ES-I3 (cell line): ENCODE results near the gene ADAM8.
"Not testable (repeated sequence)": the region's sequence is repeated elsewhere in the genome, so short reads cannot be mapped to it uniquely, and the experiment has no call there.

Source experiments
- H3K36me3 ChIP-seq: 2 replicates; pipeline ENCODE4 v1.6.1; 2013; ENCODE audit warnings: mild to moderate bottlenecking, low read length, control low read depth, moderate library complexity; ENCODE audit not compliant: insufficient read depth
- H3K4me1 ChIP-seq: 2 replicates; pipeline ENCODE4 v1.6.1; 2013; ENCODE audit warnings: mild to moderate bottlenecking, control low read depth, low read length; ENCODE audit not compliant: insufficient read depth
- H3K9ac ChIP-seq: 2 replicates; pipeline ENCODE4 v1.6.1; 2013; ENCODE audit warnings: low read depth, mild to moderate bottlenecking, low read length, moderate library complexity
- H3K9me3 ChIP-seq: 2 replicates; pipeline ENCODE4 v1.6.1; 2013; ENCODE audit warnings: mild to moderate bottlenecking, low read length, moderate library complexity; ENCODE audit not compliant: control insufficient read depth, insufficient read depth

ADAM8 gene

DNA sequence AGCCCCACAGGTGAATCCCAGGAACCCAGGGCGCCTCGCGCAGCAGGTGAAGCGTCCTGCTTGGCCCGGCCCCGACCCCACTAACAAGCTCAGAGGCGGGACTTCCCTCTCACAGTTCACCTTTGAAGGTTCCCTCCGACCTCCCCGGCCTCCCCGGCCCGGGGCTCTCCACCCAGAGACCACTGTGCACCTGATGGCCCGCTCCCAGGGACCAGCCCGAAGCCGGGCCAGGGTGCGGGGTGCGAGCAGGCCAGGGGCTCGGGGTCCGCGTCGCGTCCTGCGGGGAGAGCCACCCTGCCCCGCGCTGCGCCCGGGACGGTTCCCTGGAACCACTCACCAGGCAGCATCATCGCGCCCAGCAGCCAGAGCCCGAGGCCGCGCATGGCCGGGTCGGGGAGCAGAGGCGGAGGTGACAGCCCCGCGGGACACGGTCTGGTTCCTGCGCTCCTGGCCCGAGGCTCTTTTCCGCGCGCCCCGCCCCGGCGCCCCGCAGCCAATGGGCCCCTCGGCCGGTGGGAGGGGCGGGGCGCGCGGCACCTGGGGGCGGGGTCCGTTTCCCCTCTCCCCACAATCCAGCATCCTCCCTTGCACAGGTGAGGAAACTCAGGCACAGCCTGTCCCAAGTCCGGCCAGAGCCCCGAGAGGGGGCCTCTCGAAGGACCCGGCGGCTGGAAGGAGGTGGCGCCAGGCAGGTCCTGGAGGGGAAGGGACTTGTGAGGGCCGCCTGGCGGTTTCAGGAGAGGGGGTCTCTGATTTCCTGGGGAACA, at the start of gene ADAM8:
Gene ADAM8, minus strand, starts transcription at position 434 of the 767 bp plus-strand sequence. Its CDS starts 51 bp downstream, at position 383.
- Histone ChIP-seq H3K9ac (peak within 1 kb of the TSS; percentile 58; the same call in 1 of the 2 replicates), H3K36me3 (peaks cover 4% of the 10 kb centered on the region; the same call in 1 of the 2 replicates), H3K9me3 (no peaks in the 10 kb centered on the region), H3K4me1 (no peaks in the 10 kb centered on the region; the same call in 1 of the 2 replicates)

DNA sequence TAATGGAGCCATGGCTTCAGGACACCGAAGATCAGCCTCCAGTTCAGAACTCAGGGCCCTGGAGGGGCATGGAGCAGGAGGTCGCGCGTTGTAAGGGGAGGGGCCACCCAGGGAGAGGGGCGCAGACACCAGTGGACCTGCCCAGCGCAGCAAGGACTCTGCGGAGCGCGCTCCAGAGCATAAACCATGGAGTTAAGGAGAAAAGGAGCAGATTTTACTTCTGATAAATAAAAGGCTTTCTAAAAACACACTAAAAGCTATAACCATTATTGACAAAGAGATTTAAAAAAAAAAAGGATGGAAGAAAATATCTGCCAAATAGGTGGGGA, 49.5 kb upstream of the ADAM8 start:
- Histone ChIP-seq H3K9ac (peak overlapping the region; percentile 72), H3K4me1 (peaks cover 3% of the 10 kb centered on the region; the same call in 1 of the 2 replicates)

DNA sequence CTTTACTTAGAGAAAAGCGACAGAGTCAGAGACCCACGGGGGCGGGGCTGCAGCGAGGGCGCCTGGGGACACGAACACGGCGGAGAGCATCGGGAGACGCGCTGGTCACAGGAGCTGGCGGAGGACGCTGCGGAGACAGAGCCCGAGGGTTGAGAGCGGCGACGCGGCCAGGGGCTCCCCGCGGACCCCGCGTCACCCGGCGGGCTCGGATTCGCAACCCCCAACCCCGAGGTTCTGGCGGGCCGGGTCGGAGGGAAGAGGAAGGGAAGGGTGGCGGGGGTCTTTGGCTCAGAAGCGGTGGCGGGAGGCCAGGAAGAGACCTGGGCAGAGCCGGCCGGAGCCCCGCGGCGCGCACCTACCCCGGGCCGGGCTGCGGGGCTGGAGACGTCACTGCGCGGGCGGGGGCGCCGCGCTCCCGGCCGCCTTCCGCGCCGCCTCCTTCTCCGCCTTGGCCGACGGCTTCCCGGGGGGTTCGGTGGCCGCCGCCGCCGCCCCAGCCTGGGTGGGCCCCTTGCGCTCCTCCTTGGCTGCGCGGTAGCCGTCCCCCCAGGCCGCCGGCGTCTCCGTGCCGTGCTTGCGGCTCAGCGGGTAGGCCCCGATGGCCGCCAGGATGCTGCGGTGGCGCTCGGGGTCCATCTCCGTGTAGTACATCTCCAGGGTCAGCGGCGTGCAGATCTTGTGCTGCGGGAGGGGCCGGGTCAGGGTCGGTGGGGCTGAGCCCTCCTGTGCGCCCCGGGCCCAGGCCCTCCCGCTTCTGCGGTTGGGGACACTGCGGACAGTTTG, 49.0 kb upstream of the ADAM8 start:
- peak overlapping the region; percentile 72 for H3K9ac ChIP-seq
- H3K4me1 ChIP-seq = peaks cover 3% of the 10 kb centered on the region; the same call in 1 of the 2 replicates
- H3K9me3 ChIP-seq = no peaks in the 10 kb centered on the region
- H3K36me3 ChIP-seq = no peaks in the 10 kb centered on the region

More for the DNA sequence above, 49.5 kb upstream of the ADAM8 start:
- H3K9me3 ChIP-seq = no peaks in the 10 kb centered on the region
- H3K36me3 ChIP-seq = no peaks in the 10 kb centered on the region

DNA sequence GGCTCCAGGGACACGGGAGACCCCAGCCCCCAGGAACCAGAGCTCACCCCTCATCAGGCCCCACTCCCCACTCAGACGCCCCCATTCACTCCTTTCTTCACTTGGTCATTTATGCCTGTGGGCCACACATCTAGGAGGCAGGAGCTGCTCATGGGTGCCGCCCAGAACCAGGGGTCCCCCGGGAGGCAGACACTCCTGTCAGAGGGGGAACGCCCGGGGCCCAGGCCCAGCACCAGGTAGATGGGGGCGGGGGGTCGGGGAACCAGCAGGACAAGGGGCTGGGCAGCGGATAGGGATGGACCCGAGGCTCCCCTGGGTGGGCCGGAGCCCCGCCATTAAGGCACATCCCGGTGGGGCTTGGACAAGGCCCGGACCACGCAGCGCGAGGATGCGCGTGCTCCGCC, 48.2 kb upstream of the ADAM8 start:
- Histone ChIP-seq H3K4me1 (peaks cover 3% of the 10 kb centered on the region; the same call in 1 of the 2 replicates), H3K9ac (peak overlapping the region; percentile 72), H3K9me3 (no peaks in the 10 kb centered on the region), H3K36me3 (no peaks in the 10 kb centered on the region)

DNA sequence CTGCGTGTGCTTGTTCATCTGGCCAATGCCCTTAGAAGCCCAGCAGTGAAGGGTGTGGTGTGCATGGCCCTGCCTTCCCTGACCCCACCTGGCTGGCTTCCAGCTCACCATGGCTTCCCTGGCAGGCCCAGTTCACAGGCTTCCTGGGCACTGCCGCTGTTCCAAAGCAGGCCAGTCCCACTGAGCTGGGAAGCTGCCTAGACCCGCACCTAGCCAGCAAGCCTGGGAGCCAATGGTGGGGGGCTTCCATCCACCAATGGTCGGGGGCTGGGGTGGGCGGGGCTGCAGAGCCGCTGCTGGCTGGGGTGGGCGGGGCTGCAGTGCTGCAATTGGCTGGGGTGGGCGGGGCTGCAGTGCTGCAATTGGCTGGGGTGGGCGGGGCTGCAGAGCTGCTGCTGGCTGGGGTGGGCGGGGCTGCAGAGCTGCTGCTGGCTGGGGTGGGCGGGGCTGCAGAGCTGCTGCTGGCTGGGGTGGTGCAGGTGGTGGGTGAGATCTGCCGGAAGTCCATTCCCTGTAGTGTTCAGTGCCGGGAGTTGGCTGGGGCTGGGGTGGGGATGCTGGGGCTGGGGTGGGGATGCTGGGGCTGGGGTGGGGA, 47.6 kb upstream of the ADAM8 start:
- Histone ChIP-seq H3K36me3 (no peaks in the 10 kb centered on the region), H3K9me3 (no peaks in the 10 kb centered on the region), H3K4me1 (peaks cover 3% of the 10 kb centered on the region; the same call in 1 of the 2 replicates), H3K9ac (peak overlapping the region; percentile 25; the same call in 1 of the 2 replicates)

DNA sequence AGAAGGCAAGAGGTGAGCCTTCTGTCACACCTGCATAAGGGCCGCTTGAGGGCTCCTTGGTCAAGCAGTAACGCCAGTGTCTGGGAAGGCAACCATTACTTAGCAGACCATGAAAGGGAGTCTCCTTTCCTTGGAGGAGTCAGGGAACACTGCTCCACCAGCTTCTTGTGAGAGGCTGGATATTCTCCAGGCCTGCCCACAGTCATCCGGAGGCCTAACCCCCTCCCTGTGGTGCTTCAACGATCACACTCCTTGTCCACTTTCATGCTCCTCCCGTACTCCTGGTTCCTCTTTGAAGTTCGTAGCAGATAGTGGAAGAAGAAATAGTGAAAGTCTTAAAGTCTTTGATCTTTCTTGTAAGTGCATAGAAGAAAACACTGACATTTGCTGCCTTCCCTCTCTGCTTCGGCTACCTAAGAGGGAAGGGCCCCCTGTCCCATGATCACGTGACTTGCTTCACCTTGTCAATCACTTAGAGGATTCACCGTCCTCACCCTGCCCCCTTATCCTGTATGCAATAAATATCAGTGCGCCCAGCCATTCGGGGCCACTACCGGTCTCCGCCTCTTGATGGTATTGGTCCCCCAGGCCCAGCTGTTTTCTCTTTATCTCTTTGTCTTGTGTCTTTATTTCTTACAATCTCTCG, 45.5 kb upstream of the ADAM8 start:
- not testable (repeated sequence) for H3K4me1 ChIP-seq, H3K36me3 ChIP-seq, H3K9ac ChIP-seq, H3K9me3 ChIP-seq

DNA sequence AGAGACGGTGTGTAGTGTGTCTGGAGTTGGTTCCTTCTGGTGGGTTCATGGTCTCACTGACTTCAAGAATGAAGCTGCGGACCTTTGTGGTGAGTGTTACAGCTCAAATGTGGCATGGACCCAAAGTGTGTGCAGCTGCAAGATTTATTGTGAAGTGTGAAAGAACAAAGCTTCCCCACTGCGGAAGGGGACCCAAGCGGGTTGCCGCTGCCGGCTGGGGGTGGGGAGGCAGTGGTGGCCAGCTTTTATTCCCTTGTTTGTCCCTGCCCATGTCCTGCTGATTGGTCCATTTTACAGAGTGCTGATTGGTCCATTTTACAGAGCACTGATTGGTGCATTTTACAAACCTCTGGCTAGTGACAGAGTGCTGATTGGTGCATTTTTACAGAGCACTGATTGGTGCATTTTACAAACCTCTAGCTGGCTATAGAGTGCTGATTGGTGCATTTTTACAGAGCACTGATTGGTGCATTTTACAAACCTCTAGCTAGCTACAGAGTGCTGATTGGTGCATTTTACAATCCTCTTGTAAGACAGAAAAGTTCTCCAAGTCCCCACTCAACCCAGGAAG, 44.3 kb upstream of the ADAM8 start:
- not testable (repeated sequence) for H3K9me3 ChIP-seq, H3K4me1 ChIP-seq, H3K36me3 ChIP-seq, H3K9ac ChIP-seq

DNA sequence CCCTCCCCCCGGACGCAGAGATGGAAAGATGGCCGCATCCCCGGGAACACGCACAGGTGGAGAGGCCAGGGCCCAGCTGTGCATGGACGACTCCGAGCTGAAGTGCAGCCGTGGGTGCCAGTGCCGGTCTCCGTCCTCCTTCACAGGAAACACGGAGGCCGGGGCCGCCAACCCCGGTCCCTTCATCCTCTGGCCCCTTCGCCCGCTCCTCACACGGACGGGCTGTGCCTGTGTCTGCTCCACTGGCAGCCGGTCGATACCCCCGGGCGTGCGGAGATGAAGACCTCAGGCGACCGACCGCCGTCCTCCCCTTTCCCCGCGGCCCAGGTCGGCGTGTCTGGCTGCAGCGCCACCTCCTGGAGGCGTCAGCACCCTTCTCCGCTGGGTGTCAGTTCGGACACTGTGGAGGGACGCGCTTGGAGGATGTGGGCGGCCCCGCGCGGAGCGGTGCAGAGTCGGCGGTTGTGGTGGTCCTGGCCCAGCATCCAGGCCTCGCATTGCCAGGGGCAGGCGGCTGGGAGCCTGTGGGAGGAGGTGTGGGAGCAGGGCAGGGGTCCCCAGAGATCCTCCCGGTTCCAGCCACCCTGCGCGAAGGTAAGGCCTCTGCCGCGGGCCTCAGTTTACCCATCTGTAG, 41.9 kb upstream of the ADAM8 start:
- Histone ChIP-seq H3K4me1 (no peaks in the 10 kb centered on the region), H3K9me3 (no peaks in the 10 kb centered on the region; the same call in 1 of the 2 replicates), H3K9ac (peak overlapping the region; percentile 53; the same call in 1 of the 2 replicates), H3K36me3 (no peaks in the 10 kb centered on the region)

DNA sequence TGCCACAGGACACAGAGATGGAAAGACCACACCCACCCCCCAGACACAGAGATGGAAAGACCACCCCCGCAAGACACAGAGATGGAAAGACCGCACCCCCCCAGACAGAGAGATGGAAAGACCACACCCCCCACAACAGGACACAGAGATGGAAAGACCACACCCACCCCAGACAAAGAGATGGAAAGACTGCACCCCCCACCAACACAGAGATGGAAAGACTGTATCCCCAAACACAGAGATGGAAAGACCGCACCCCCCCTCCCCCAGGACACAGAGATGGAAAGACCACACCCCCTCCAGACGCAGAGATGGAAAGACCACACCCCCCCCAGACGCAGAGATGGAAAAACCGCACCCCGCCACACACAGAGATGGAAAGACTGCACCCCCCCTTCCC, 40.1 kb upstream of the ADAM8 start:
- H3K36me3 ChIP-seq = no peaks in the 10 kb centered on the region
- H3K9me3 ChIP-seq = no peaks in the 10 kb centered on the region; the same call in 1 of the 2 replicates
- no peaks in the 10 kb centered on the region for H3K4me1 ChIP-seq
- H3K9ac ChIP-seq = no peak overlapping the region

DNA sequence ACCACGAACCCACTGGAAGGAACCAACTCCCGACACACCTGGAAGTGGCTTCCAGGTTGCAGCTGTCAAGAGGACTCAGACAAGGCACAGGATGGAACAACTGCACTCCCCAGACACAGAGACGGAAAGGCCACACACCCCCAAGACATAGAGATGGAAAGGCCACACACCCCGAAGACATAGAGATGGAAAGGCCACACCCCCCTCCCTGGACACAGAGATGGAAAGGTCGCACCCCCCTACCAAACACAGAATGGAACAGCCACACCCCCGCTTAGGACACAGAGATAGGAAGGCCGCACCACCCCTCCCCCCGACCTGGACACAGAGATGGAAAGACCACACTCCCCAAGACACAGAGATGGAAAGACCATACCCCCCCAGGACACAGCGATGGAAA, 39.6 kb upstream of the ADAM8 start:
- H3K4me1 ChIP-seq = no peaks in the 10 kb centered on the region
- no peaks in the 10 kb centered on the region for H3K36me3 ChIP-seq
- H3K9me3 ChIP-seq = no peaks in the 10 kb centered on the region; the same call in 1 of the 2 replicates
- no peak overlapping the region for H3K9ac ChIP-seq

DNA sequence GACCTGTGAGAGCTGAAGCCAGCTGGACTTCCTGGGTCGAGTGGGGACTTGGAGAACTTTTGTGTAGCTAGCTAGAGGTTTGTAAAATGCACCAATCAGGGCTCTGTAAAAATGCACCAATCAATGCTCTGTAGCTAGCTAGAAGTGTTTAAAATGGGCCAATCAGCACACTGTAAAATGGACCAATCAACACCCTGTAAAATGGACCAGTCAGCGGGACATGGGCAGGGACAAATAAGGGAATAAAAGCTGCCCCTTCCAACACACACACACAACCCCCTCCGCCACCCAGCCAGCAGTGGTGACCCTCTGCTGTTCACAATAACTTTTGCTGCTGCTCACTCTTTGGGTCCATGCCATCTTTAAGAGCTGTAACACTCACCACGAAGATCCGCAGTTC, 39.2 kb upstream of the ADAM8 start:
- no peaks in the 10 kb centered on the region; the same call in 1 of the 2 replicates for H3K9me3 ChIP-seq
- H3K4me1 ChIP-seq = no peaks in the 10 kb centered on the region
- H3K9ac ChIP-seq = no peak overlapping the region
- H3K36me3 ChIP-seq = no peaks in the 10 kb centered on the region

DNA sequence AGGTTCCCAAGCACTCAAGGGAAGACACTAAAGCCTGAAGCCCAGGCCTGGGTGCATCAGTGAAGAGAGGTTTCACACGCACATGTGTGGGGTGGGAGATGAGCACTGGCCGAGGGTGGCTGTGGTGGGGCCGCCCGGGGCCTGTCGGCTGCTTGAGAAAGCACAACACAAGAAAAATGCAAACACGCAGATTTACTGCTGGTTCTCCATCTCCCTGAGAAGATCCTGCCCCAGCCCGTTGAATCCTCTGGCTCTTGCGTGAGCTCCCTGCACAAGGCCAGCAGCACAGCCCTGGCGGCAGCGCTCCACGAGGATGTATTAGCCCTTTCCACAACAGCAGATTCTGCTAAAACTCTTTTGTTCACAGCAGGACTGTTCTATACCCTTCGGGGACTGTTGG, 38.2 kb upstream of the ADAM8 start:
- no peaks in the 10 kb centered on the region for H3K36me3 ChIP-seq
- no peaks in the 10 kb centered on the region; the same call in 1 of the 2 replicates for H3K9me3 ChIP-seq
- no peaks in the 10 kb centered on the region for H3K4me1 ChIP-seq
- H3K9ac ChIP-seq = no peak overlapping the region

DNA sequence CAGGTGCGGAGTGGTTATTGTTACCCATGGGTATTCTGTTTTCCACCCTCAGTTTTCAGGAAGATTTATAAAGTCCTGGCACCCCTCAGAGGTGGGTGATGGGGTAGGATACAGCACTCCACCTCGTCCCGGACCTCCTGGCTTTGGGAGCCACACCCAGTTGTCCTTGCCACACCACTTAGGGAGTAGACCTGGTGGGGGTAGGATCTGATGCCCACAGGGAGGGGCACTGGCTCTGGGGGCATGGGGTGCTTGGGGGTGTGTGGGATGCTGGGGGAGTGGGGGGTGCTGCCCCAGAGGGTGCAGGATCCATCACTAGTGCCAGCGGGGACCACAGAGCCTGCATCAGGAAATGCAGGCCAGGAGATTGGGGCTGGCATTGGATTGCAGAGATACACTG, 36.5 kb upstream of the ADAM8 start:
- no peaks in the 10 kb centered on the region for H3K36me3 ChIP-seq
- no peak overlapping the region for H3K9ac ChIP-seq
- no peaks in the 10 kb centered on the region for H3K4me1 ChIP-seq
- H3K9me3 ChIP-seq = no peaks in the 10 kb centered on the region; the same call in 1 of the 2 replicates
